DMS153 (cell line): ENCODE data around the gene SLC49A4.
A peak's percentile ranks its signal among the peaks of the same experiment; 100 is the strongest.

Source experiments
- DNase-seq: peaks from one replicate; lab custom pipeline; 2025; lab: John Stamatoyannopoulos, UW

The SLC49A4 gene

DNA sequence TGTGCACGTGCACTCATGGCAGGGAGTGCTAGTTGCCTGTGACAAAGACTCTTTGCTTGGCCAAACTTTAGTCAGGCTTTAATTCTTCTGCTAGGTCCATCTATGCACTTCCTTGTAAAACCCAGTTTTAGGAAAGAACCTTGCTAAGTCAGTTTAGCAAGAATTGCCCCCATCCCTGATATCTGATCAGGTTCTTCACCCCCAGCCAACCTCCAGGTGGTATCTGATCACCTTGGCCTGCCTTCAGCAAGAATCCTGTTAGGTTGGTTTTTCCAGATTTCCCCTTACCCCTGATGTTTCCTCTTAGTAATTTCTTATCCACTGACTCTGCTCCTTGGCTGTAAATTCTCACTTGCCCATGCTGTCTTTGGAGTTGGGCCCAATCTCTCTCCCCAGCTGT is 9.6 kb upstream of the SLC49A4 start:
- DNase-seq, result no peak

DNA sequence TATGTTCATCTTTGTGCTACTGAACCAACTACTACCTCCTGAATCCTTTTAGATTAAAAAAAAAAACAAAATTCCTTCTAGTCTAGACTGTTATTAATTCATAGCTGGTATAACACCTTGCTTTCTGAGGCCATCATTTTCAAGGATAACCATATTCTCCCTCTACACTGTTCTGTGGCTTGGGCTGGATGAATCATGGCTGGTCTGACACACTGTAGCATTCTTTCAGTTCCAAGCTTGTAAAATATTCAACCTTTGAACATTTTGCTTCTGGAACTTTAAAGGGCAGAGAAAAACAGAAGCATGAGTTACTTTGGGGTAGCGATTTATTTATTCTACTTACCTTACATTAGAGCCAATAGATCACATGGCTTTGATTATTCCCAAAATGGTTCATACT is 8.8 kb upstream of the SLC49A4 start:
- DNase-seq, result no peak

DNA sequence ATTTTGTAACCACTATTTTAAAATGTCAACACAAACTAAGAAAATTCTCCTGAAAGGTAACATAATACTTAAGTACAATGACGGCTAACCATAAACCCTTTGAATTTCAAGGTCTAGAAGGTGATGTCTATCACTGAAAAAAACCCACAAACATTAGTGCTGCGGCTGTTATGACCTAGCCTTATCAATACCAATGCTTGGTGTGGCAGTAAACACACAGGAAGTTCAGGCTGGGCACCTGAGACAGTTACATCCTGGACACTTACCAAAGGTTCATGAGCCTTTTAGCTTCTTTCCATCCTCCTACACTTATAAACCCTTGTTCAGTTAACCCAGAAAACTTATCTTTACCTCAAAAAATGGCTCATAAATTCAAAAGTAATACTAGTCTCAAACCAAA is 7.0 kb upstream of the SLC49A4 start:
- DNase-seq, result no peak

DNA sequence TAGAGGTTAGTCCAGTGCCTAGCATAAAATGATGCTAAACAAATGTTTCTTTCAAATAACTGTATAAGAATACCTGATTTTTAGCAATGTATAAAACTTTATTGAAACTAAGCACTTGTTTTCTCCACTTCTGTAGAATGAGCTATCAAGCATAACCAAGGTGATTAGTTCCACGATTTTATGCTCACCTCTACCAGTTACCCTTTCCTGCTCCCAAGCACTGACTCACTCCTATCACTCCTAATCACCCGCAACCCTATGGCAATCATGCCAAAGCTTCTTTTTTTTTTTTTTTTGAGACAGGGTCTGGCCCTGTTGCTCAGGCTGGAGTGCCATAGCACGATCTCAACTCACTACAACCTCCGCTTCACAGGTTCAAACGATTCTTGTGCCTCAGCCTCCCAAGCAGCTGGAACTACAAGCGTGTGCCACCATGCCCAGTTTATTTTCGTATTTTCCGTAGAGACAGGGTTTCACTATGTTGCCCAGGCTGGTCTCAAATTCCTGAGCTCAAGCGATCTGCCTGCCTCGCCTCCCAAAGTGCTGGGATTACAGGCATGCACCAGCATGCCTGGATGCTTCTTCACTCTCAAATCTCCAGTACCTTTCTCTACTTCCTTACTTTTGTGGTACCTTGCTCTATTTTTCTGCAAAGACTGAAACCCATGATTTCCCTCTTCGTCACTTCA is 5.1 kb upstream of the SLC49A4 start:
- no peak for DNase-seq

DNA sequence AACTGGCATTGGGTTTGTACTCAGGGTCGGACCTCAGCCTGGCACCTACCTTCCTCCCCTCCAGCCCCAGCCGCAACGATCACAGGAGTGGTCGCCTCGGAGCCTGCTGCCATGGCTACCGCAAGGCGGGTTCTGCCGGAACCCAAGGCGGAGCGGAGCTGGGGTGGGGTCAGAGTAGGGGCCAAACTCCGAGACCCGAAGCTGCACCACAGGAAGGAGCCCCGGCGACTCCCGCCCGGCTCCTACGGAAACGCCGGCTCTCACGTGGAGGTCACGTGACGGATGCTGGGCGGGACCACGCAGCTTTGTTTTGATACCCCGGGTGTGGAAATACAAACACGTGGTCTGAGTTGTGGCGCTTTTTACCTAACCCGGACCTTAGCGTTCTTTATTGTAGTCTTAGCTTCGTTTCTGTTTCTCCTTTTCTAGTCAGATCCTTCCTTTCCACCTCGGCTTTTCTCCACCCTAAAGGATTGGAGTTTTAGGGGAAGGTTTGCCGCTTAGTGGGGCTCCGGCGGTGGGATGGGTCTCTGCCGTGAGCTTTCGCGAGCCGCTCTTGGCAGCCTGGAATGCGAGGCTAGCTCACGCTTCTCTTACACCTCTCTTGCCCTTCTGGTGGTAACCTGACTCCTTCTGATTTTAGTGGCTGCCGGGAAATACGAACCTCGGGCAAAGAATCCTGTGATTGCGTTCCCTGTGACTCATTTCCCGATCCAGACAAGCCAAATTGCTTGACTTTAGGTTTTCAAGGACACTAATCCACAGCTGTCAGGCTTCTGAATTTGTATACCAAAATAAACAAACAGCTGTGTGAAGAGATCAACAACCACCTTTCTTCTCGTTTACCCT is 1.1 kb upstream of the SLC49A4 start, which contains the start of gene HSPBAP1:
Gene HSPBAP1 (minus strand): TSS at position 264 of the 849 bp plus-strand sequence. CDS start 151 bp downstream, at position 113.
- DNase-seq, result no peak

DNA sequence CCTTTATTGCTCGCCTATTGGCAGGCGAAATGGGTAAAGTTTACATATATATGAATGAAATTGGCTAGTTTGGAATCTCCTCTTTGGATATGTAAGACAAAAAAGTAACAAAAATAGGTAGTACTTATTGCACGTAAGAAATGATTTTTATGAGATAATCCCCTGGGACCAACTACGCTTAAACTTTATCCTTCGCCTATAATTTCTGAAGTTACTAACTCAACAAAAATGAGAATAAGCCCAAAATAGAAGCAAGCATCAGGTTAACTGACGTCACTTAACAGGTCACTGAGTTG is 438 bp upstream of the SLC49A4 start:
- DNase-seq, result no peak

DNA sequence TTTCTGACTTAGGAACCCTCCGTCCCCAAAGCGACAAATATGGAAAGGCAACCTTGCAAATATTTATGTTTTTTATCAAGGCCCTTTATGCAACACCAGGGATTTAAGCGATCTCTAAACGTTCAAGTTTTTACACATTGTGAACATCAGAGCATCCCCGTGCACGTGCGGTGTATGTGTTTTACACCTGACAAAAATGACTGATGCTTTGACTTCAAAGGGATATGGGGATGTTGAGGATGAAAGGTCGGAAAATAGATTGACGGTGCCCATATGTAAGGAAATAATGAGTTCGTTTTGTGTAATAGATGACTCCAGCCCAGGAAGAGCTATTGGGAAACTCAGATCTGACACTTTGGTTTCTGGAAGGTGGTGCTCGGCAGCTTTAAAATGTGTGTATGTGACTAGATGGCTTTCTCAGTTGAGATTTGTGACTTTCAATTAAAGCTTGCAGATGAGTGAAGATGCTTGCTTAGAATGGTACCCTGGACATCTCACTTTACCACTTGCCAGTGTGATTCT is 866 bp downstream of the SLC49A4 start:
- DNase-seq, result no peak

DNA sequence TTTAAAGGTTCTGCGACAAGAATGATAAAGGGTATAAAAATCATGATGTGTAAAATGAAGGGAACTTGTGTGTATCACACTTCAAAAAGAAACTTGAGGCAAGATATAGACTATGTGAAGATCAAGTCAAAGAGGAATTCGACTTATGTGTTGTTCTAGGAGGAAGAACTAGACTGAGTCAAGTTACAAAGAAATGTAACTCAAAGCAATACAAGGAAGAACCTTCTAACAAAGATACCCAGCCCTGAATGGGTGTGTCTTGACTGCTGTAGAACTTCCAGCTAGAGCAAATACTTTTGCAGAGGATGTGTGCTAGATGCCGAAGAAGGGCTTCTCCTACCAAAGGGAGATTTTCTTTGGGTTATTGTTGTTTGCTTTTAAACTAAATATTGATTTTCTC is 2.4 kb downstream of the SLC49A4 start:
- no peak for DNase-seq

DNA sequence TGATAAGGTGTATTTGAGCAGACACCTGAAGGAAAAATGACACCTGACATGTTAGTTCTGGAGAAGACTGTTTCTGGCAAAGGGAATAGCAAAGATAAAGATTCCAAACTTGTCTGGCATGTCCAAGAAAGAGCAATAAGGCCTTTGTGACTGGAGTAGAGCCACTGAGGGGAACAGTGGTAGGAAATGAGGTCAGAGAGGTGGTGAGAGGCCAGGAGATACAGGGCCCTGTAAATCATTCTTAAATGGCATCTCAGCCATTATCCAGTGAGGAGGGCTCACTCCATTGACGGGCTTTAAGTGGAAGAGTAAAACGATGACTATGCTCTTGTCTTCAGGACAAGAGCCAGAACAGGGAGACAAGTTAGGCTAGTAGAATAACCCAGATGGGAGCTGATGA is 4.5 kb downstream of the SLC49A4 start:
- DNase-seq, result no peak

DNA sequence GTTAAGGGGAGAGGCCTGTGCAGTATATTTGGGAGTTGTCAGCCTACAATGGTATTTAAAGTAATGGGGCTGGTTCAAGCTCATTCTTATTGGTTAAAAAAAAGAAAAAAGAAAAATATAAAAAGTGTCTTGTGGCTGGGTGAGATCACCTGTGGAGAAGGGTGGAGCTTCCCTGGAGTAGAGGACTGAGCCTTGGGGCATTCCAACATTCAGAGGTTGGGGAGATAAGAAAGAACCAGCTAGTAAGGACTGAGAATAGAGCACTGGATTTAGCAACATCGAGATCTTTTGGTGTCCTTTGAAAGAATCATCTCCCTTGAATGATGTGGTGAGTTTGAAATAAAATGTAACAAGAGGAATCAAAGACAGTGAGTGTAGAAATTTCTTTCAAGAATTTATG is 5.2 kb downstream of the SLC49A4 start:
- no peak for DNase-seq

DNA sequence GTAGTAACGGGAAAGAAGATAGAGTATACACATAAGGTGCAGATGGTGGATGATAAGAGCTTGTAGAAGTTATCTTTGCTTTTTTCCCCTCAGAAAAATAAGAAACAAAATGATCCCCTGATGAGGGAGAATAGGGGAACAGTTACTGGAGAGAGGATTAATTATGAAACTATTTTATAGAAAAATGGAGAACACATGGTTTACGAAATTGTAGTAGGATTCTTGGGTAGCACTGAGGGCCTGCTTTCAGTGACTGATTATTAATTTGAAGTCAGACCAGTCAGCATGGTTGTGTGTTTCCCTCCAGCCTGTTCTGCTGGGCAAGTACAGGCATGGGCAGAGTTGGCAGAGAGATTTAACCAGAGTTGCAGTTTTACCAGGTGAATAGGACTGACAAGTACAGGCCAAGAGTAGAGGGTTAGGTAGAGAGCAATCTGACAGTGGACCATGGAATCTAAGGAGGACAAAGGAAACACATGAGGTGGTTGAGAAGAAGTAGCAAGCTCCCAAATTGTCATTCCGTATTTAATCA is 5.9 kb downstream of the SLC49A4 start:
- no peak for DNase-seq

DNA sequence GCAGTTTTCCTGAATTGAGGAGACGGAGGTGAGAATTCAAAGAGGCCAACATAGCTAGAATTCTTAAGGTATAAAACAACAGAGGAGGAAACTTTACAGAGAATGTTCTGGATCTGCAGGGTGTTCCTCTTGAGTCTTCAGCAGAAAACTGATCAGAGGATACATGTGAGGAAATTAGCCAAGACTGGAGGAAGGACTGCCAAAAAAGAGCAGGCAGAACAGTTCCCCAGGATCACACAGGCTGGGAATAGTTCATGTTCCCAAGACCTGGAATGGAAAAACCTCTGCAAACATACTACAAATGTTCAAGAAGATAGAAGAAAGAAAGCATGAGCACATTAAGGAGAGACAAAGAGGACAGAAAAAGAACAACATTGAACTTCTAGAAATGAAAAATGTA is 7.5 kb downstream of the SLC49A4 start:
- DNase-seq, result no peak

DNA sequence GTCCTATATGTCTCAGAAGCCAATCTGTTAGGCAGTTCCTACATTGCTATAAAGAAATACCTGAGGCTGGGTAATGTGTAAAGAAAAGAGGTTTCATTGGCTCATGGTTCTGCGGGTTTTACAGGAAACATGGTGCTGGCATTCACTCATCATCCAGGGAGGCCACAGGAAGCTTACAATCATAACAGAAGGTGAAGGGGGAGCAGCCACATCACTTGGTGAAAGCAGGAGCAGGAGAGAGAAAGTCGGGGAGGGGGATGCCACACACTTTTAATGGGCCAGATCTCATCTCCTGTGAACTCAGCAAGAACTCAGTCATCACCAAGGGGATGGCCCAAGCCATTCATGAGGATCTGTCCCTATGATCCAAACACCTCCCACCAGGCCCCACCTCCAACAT is 9.1 kb downstream of the SLC49A4 start:
- no peak for DNase-seq

DNA sequence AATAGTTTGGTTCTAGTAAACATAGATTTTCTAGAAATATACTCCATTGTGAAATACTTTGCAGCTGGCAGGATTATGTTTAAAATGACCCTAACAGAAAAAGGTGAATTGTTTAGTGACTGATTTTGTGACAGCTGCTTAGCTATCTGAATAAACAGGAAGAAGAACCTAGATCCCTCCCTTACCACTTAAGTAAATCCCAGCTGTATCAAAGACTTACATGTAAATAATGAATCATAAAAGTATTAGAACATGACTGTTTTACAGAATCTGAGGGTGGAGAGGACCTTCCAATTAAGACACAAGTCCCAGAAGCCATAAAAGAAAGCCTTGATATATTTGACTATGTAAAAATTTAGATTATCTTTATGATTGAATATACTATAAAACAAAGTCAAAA is 15.9 kb downstream of the SLC49A4 start:
- DNase-seq, result no peak

DNA sequence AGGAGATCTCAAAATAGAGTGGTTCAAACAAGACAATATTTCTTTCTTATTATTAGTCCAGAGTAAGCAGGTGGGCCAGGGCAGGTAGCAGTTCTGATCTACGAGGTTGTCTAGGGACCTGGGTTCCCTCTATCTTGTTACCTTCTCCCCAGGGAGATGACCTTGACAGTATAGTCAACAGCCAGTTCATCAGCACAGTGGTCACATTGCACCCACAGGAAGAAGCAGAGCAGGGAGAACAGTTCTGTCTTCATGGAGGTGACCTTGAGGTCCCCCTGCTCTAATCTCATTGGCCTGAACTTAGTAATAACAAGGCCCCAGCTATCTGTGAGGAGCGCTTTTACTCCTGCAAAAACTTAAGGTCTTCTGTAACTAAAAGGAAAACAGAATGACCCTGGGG is 21.7 kb downstream of the SLC49A4 start:
- DNase-seq, result no peak

DNA sequence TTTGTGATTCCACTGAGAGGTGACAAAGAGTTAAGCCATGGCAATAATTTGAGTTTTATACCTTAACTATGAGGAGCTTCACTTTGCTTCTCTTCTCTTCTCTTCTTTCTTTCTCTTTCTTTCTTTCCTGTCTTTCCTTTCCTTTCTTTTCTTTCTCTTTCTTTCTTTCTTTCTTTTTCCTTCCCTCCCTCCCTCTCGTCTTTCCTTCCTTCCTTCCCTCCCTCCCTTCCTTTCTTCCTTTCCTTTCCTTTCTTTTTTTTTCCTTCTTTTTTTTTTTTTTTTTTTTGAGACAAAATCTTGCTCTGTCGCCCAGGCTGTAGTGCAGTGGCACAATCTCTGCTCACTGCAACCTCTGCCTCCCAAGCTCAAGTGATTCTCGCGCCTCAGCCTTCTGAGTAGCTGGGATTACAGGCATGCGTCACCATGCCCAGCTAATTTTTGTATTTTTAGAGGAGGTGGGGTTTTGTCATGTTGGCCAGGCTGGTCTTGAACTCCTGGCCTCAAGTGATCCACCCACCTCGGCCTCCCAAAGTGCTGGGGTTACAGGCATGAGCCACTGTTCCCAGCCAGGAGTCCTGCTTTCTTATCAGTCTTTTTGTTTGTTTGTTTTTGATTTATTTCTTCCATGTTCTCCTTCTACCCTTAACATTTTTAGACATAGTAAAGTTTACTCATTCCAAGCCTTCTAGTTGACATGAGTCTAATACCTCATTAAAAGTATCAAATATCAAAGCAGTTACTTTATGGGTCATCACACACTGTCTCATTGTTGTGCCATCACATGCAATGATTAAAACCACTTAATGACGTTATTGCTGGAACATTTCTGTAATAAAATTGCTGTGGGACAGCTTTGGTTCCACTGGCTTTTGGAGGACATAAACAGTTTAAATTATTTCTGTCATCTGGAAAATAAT is 29.9 kb downstream of the SLC49A4 start:
- no peak for DNase-seq

DNA sequence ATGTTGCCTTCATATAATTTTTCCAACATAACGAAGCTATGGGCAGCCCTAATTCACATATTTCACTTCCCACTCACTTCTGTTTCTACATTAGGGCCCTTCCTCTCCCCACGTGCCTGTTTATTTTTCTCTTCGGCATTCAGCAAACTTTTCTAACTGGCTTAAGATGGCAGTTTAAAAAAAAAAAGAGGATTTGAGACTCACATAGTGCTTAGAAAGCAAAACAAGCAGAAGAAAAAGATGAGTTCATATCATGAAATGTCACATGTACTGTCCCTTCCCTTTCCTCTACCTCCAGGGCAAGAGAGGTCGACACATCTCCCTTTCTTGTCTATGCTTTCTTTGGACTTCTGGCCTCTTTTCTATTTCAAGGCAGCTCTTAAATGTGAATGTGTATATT is 30.6 kb downstream of the SLC49A4 start:
- DNase-seq, result no peak

DNA sequence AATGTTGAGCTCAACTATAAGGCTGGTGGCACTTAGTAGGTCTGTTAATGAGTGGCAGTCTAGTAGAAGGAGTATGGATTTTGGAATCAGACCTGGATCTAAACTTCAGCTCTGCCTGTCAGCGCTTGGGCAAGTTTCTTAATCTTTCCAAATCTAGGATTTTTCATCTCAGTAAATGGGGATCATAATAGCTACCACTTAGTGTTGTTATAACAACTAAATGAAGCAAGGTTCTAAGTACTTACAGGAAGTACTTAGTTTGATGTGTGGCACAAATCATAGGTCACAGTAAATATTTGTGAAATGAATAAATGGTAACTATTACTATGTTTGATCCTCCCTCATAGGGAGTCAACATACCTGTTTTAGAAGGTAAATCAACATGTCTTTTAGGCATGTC is 31.4 kb downstream of the SLC49A4 start:
- no peak for DNase-seq

DNA sequence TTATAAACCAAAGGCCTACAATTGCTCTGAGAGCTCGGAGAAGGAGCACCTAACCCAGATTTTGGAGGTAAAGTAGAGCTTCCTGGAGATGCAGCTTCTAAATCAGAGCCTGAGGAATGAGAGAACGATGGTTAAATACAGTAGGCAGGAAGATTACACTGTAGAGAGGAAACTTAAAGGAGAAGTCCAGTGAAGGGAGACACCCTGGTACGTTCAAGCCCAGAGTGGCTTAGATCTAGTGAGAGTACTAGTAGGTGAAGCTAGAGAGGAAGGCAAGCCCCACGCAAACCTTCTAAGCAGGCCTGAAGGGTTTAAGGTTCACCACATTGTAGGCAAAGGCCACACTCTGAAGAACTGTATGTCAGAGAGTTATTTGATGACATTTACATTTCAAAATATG is 33.4 kb downstream of the SLC49A4 start:
- DNase-seq, result no peak

DNA sequence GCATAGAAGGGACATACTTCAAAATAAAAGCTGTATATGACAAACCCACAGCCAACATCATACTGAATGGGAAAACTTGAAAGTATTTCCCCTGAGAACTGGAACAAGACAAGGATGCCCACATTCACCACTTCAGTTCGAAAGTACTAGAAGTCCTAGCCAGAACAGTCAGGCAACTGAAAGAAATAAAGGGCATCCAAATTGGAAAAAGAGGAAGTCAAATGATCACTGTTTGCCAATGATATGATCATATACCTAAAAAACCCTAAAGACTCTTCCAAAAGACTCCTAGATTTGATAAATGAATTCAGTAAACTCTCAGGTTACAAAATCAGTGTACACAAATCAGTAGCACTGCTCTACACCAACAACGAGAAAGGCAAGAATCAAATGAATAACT is 40.7 kb downstream of the SLC49A4 start:
- DNase-seq, result no peak

DNA sequence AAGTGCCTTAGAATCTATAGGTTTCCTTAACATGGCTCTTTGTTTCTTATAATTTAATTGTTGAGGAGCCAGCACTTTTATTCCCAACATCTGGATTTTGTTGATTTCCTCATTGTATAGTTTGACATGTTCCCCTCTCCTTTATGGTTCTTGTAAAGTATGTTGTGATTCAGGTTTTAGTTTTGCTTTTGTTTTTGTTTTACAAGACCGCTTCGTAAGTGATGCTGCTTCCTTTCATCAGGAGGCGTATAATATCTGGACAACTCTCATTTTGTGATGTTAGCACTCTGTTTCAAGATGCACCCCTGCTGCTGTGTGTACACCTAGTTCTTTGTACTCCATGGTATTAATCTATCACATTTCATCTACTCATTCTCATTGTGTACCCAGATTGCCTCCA is 48.7 kb downstream of the SLC49A4 start:
- DNase-seq, result peak; percentile 72

DNA sequence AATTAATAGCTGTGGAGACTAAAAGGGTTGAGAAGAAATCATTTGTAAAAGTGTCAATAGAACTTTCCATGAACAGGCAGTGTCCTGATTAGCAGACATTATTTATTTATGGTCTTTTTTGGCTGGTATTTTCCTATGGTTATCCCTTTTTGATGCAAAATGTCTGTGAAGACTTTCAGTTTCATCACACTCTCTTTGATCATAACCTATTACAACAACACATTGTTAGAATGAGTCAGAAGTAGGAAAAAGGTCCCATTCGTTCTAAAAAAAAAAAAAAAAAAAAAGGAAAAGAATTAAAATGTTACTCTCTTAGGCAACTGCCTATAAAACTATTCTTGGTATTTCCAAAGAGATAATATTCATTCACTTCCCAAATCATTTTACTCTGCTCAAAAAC is 62.1 kb downstream of the SLC49A4 start:
- no peak for DNase-seq
